Gastrocnemius medialis (tissue), 4 donors: ENCODE data around the gene NPTXR.

ENCODE experiments used
- POLR2A ChIP-seq, 2 donors: fragments of 450-650 bp; IDR thresholded peaks; one replicate each; pipeline ENCODE4 v1.6.1; 2017; ENCODE audit warnings: antibody characterized with exemption in 2 of 2, mild to moderate bottlenecking in 2 of 2, moderate library complexity in 2 of 2
- TF ChIP-seq, protein P1 (sequence below), 5 experiments: fragments of 450-650 bp in 3 of 5; fragments of 200-600 bp in 2 of 5; sonication (generic) in 2 of 5; IDR thresholded peaks in 4 of 5; conservative IDR thresholded peaks in 1 of 5; 1 replicate in 4 of 5; 2 replicates in 1 of 5; pipeline ENCODE4 v1.5.1; 2016 to 2019; ENCODE audit warnings: antibody characterized with exemption in 5 of 5, mild to moderate bottlenecking in 3 of 5, moderate library complexity in 3 of 5

DNA sequence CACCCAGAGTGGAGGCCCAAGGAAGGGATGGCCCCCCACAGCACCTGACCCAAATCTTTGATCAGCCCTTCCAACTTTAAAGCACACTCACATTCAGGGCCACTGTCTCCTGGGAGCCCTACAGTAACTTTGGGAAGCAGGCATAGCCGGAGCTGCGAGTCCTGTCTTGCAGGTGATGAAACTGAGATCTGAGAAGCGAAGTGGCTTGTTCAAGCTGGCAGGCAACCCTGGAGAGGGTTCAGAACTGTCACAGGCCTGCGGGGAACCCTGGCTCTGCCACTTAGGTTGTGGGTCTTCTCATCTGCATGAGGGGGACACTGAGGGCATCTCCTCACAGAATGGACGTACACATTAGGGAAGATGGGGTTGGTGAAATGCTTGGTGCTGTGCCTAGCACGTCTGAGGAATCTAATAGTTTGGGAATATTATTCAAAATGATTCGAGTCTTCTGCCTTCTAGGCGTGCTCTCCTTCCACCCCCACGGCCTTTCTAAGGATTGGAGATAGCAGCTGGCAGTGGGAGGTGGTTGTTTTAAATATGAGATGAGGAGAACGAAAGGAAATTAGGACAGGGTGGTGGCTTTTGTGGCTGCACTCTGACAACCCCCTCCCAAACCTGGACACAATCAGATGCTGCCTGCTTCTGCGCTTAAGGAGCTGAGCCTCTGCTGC lies 69.2 kb downstream of the NPTXR start:
- TF ChIP-seq, protein P1, sequence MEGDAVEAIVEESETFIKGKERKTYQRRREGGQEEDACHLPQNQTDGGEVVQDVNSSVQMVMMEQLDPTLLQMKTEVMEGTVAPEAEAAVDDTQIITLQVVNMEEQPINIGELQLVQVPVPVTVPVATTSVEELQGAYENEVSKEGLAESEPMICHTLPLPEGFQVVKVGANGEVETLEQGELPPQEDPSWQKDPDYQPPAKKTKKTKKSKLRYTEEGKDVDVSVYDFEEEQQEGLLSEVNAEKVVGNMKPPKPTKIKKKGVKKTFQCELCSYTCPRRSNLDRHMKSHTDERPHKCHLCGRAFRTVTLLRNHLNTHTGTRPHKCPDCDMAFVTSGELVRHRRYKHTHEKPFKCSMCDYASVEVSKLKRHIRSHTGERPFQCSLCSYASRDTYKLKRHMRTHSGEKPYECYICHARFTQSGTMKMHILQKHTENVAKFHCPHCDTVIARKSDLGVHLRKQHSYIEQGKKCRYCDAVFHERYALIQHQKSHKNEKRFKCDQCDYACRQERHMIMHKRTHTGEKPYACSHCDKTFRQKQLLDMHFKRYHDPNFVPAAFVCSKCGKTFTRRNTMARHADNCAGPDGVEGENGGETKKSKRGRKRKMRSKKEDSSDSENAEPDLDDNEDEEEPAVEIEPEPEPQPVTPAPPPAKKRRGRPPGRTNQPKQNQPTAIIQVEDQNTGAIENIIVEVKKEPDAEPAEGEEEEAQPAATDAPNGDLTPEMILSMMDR (IDR thresholded peaks at IDR 0.05 in 4 of 5, conservative IDR thresholded peaks at IDR 0.05 in 1 of 5), result no peak
- no peak for TF ChIP-seq POLR2A (IDR thresholded peaks at IDR 0.05)
